SK-N-DZ (cell line): ENCODE data around the gene BCL2L12.

Experiments used
- DNase-seq: peaks from one replicate; pipeline ENCODE4 v3.0.0-alpha.2; 2015; ENCODE audit warnings: low spot score

BCL2L12 gene

GRCh38 chr19:49662011-49662410 is 3.7 kb upstream of the BCL2L12 start:
- DNase-seq = no peak

GRCh38 chr19:49663224-49663623 is 2.5 kb upstream of the BCL2L12 start:
- DNase-seq = no peak

- DNase-seq = peak; percentile 49
Measured at GRCh38 chr19:49664171-49665035, 1.3 kb upstream of the BCL2L12 start.

- DNase-seq = no peak
Measured at GRCh38 chr19:49665036-49665350, 740 bp upstream of the BCL2L12 start.

GRCh38 chr19:49666120-49666444 is 349 bp downstream of the BCL2L12 start:
- DNase-seq = no peak

- DNase-seq = no peak
Measured at GRCh38 chr19:49667473-49667872, 1.7 kb downstream of the BCL2L12 start.

- DNase-seq = no peak
Measured at GRCh38 chr19:49669516-49669915, 3.8 kb downstream of the BCL2L12 start.

- peak; percentile 79 for DNase-seq
Measured at GRCh38 chr19:49672131-49672919, 6.6 kb downstream of the BCL2L12 start.

- DNase-seq = peak; percentile 88
Measured at GRCh38 chr19:49676136-49676783, 10.5 kb downstream of the BCL2L12 start.

- peak; percentile 98 for DNase-seq
Measured at GRCh38 chr19:49676784-49677230, 11.1 kb downstream of the BCL2L12 start.

GRCh38 chr19:49677231-49677900 is 11.6 kb downstream of the BCL2L12 start, which contains the start of gene PRMT1:
Gene PRMT1, plus strand, starts transcription at chr19:49677271. Its CDS starts 10 bp downstream, at chr19:49677281.
- DNase-seq = peak; percentile 68

GRCh38 chr19:49677901-49678674 is 12.4 kb downstream of the BCL2L12 start:
- peak; percentile 82 for DNase-seq

GRCh38 chr19:49678985-49679770 is 13.4 kb downstream of the BCL2L12 start:
- DNase-seq = no peak

GRCh38 chr19:49679771-49680413 is 14.2 kb downstream of the BCL2L12 start:
- no peak for DNase-seq

- DNase-seq = peak; percentile 89
Measured at GRCh38 chr19:49680421-49681351, 15.0 kb downstream of the BCL2L12 start.

GRCh38 chr19:49681830-49682229 is 16.1 kb downstream of the BCL2L12 start:
- DNase-seq = no peak

- no peak for DNase-seq
Measured at GRCh38 chr19:49682274-49682673, 16.5 kb downstream of the BCL2L12 start.

- no peak for DNase-seq
Measured at GRCh38 chr19:49683814-49684250, 18.1 kb downstream of the BCL2L12 start.
